ENCODE measurements around the gene ATG2B. TPM values are rescaled to one million over a fixed set of nuclear protein-coding genes. Genes with fewer than 3 reads are reported as not detected.

The ATG2B gene
- total and polyA plus RNA-seq, 8 donors, result 19.5 to 44.1 (median 32.6) TPM

- peak in 1 of 4 donors; percentile 46 for DNase-seq
- Histone ChIP-seq H3K4me3 (no peak overlapping the region), H3K27me3 (no peaks in the 10 kb centered on the region), H3K27ac (no peak overlapping the region), H3K36me3 (no peaks in the 10 kb centered on the region), H3K4me1 (no peaks in the 10 kb centered on the region), H3K9me3 (peaks cover 0 to 7% of the 10 kb centered on the region in 2 donors)
- ATAC-seq, result peak; percentile 70
- intact Hi-C loops (cut with DNase I), result no loop called here
- TF ChIP-seq, protein P1, sequence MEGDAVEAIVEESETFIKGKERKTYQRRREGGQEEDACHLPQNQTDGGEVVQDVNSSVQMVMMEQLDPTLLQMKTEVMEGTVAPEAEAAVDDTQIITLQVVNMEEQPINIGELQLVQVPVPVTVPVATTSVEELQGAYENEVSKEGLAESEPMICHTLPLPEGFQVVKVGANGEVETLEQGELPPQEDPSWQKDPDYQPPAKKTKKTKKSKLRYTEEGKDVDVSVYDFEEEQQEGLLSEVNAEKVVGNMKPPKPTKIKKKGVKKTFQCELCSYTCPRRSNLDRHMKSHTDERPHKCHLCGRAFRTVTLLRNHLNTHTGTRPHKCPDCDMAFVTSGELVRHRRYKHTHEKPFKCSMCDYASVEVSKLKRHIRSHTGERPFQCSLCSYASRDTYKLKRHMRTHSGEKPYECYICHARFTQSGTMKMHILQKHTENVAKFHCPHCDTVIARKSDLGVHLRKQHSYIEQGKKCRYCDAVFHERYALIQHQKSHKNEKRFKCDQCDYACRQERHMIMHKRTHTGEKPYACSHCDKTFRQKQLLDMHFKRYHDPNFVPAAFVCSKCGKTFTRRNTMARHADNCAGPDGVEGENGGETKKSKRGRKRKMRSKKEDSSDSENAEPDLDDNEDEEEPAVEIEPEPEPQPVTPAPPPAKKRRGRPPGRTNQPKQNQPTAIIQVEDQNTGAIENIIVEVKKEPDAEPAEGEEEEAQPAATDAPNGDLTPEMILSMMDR (IDR thresholded peaks at IDR 0.05), result no peak
Observed at GRCh38 chr14:96268431-96269358, 94.4 kb downstream of the ATG2B start.

GRCh38 chr14:96267916-96268315, 95.2 kb downstream of the ATG2B start:
- Histone ChIP-seq H3K4me1 (no peaks in the 10 kb centered on the region), H3K27ac (no peak overlapping the region), H3K4me3 (no peak overlapping the region), H3K9me3 (peaks cover 0 to 7% of the 10 kb centered on the region in 2 donors), H3K36me3 (no peaks in the 10 kb centered on the region), H3K27me3 (no peaks in the 10 kb centered on the region)
- no peak for ATAC-seq
- DNase-seq, result no peak
- intact Hi-C loops (cut with DNase I), result no loop called here
- TF ChIP-seq, protein P1 (IDR thresholded peaks at IDR 0.05), result no peak

GRCh38 chr14:96267336-96267735, 95.8 kb downstream of the ATG2B start:
- H3K27me3 ChIP-seq, result no peaks in the 10 kb centered on the region
- H3K4me3 ChIP-seq, result no peak overlapping the region
- no peaks in the 10 kb centered on the region for H3K36me3 ChIP-seq
- no peak for DNase-seq
- no peak for ATAC-seq
- no peak overlapping the region for H3K27ac ChIP-seq
- TF ChIP-seq, protein P1 (IDR thresholded peaks at IDR 0.05), result no peak
- intact Hi-C loops (cut with DNase I), result no loop called here
- H3K9me3 ChIP-seq, result peaks cover 0 to 7% of the 10 kb centered on the region in 2 donors
- H3K4me1 ChIP-seq, result no peaks in the 10 kb centered on the region

DNA sequence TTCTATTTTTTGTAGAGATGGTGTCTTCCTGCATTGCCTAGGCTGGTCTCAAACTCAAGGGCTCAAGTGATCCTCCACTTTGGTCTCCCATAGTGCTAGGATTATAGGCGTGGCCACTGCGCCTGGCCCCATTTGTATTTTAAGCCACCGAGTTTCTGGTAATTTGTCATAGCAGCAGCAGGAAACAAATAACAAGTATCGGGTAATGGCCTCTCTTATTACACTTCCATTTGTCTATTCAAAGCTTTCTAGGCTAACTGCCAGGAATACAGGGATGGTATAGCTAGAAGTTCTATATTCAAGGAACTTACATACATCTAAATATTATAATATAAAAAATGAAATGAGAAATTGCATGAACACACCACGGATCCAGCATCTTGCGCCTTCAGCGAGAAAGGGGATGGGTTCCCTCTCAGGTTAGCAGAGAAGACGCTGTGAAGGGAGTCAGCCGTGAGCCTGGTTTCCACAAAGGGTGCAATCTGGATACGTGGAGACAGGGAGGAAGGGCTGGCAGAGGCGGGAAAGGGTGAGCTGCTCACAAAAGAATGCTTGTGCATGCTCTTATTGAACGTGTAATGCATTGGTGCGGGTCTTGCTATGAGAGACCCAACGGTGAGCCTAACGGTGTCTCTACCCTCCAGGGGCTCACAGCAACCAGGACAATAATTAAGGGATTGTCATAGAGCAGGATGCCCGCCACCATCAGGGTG, 97.6 kb downstream of the ATG2B start:
- no peak for ATAC-seq

More for the DNA sequence above, 97.6 kb downstream of the ATG2B start:
- intact Hi-C loops (cut with DNase I), result no loop called here
- Histone ChIP-seq H3K4me3 (no peak overlapping the region), H3K9me3 (no peaks in the 10 kb centered on the region), H3K36me3 (no peaks in the 10 kb centered on the region), H3K27me3 (no peaks in the 10 kb centered on the region), H3K27ac (no peak overlapping the region), H3K4me1 (no peaks in the 10 kb centered on the region)
- DNase-seq, result no peak
- TF ChIP-seq, protein P1 (IDR thresholded peaks at IDR 0.05), result no peak

Data from left lung (tissue), 10 donors.